ENCODE results near the gene SLC8A1.

SLC8A1 gene

DNA sequence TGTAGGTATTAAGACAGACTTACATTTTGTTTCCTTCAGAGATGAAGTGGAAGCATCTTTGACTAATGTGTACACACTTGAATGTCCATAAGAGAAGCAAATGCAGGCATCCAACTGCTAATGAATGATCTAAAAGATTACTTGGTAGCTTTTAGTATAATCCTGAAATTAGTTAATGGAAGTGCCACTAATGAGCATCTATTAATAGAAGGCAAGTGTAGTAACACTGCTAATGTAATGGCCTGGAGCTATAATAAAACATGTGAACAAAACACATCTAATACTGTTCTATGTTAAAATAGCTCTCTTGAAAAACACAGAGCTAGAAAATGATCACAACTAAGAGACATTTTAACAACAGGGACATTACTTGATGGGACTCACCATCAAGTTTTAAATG, 225.3 kb downstream of the SLC8A1 start:
- TF ChIP-seq GATA1 (IDR thresholded peaks at IDR 0.05; ENCODE audit: low read depth, low read length) (no peak), POLR2A (IDR thresholded peaks at IDR 0.05; ENCODE audit: low read length) (no peak)
- DNase-seq: no peak

DNA sequence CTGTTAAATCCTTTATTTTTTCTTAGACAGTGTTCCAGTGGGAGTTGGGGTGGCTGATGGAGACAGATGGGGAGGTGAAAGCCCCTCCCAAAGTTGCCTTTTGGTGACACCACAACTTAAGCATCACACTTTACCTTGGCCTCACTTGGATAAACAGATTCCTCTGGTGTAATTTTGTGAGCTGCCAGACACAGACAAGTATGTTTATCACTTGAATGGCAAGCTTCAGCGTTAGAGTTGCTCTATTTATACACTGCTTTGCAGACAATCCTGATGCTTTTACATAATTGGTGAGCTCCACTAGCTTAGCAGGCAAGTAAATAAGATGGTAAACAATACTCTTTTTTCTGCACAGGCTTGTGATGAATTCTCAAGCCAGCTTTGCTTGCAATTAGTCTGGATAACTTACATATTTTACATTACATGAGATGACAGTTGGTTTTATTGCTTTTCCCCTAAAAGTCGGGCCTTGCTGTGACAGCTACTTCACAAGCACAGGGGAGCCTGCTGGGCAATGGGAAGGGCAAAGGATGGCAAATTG, 226.2 kb downstream of the SLC8A1 start:
- DNase-seq: no peak
- no peak for TF ChIP-seq GATA1 (IDR thresholded peaks at IDR 0.05; ENCODE audit: low read depth, low read length)
- TF ChIP-seq POLR2A (IDR thresholded peaks at IDR 0.05; ENCODE audit: low read length): no peak

DNA sequence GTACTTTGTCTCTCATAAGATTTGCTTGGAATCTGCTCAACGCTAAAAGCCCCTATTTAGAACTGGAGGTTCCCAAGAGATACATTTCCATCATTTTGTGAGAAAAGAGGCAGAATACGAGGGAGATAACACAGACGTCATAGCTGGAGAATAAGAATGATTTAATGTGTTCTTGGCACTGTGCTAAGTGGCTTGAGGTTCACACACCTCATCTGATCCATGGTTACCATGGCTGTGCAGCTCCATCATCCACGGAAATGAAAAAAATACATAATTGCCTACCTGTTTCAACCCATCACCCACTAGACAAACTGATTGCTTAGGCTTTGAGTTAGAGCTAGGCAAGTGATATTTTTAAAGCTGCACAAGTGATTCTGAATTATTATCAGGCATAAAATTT, 227.6 kb downstream of the SLC8A1 start:
- TF ChIP-seq GATA1 (IDR thresholded peaks at IDR 0.05; ENCODE audit: low read depth, low read length): no peak
- no peak for TF ChIP-seq POLR2A (IDR thresholded peaks at IDR 0.05; ENCODE audit: low read length)
- DNase-seq: no peak

DNA sequence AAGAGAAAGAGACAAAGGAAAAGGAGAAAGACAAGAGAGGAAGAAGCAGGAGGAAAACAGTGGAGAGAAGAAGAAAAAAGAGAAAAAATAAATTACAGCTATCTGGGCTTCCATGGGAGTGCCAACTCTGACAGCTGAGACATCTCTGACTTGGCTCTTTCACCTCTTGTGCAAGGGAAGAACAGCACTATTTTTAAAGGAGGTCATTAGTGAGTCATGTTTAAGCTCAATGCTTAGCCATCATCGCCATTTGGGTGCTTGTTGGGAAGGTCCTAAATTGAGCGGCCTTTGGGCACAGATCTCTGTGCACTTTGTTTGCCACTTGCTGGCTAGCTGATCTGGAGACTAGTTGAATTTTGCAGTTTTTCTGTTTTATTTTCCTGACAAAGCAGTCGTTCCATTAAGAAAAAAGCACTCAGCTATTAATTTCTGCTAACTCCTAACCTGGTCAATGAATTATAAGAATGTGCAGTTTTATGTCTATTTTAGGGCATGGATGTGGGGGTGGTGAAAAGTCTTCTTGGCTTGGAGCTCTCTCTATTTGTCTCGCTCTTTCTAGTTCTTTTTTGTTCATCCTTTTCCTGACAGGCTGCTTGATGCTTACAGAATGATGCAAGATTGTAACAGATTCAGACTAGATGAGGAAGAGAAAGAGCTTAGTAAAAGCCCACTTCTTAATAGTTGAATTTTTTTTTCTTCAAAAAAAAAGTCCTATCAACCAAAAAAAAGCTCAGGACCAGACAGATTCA, 231.5 kb downstream of the SLC8A1 start:
- no peak for DNase-seq
- TF ChIP-seq GATA1 (IDR thresholded peaks at IDR 0.05; ENCODE audit: low read depth, low read length) (no peak), POLR2A (IDR thresholded peaks at IDR 0.05; ENCODE audit: low read length) (no peak)

DNA sequence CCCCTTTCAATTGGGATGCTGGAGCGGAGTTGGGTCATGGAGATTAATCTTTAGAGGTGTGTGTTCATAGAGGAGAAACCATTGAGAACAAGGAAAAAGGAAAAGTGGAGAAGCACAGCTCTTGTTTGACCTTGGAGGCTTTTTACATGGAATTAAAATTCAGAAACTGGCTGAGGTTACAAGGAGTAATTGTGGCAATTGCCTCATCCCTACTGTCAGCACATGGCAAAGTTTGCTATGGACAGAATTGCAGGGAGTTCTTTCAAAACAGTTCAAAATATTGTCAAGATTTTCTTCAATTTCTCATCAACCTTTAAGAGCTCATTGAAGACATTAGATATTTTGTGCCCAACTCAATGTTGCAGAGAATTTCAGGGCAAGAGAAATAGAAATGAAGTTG, 232.7 kb downstream of the SLC8A1 start:
- TF ChIP-seq POLR2A (IDR thresholded peaks at IDR 0.05; ENCODE audit: low read length) (no peak), GATA1 (IDR thresholded peaks at IDR 0.05; ENCODE audit: low read depth, low read length) (no peak)
- no peak for DNase-seq

DNA sequence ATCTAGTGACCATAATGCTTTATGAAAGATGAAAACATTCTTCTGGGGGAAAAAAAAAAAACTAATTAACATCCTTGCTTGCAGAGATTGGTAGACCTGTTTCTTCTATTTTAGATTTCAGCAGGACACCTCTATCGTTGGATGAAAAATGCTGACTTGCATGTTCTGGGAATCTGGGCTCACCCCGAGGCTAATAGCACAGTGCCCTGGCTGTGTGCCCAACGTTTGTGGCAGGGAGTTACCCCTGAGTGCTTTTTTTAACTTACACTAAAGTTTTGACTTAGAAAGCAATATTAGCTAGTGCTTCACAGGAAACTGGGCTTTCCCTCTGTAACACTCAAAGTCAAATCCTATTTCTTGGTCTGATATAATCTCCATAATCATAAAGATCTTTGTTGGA, 233.2 kb downstream of the SLC8A1 start:
- TF ChIP-seq POLR2A (IDR thresholded peaks at IDR 0.05; ENCODE audit: low read length): no peak
- TF ChIP-seq GATA1 (IDR thresholded peaks at IDR 0.05; ENCODE audit: low read depth, low read length): no peak
- DNase-seq: no peak

DNA sequence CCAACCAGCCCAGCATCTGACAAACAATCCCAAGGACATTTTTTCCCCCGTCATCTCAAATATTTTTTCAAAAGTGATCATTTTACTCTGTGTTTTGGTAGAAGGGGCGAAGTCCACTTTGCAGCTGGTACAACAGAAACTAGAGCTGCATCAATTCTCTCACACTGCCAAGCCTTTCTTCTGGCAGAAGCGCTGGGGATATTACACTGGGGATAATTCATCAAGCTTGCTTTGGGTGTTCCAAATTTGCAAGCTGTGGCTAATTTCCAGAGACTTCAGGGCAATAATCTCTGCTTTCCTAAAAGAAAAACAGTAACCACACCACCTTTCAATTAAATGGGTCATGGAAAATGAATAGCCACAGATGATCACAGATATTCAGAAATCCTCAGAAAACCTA, 238.3 kb downstream of the SLC8A1 start:
- no peak for DNase-seq
- TF ChIP-seq GATA1 (IDR thresholded peaks at IDR 0.05; ENCODE audit: low read depth, low read length) (no peak), POLR2A (IDR thresholded peaks at IDR 0.05; ENCODE audit: low read length) (no peak)

DNA sequence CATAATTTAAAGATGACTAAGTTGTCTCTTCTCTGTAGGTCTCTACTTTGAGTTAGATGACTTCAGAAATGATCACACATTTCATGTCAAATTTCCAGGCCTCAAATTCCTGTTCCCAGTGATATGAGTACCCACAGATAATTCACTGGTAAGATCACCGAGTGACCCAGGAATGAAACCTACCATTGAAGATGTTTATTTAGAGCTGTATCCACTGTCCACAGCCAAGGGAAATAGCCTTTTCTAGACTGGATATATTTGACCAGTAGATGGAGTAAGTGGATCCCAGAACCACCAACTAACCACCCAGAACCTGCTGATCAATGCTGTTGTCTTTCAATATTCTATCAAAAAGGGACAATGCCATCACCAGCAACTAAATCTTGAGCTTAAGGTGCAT, 238.8 kb downstream of the SLC8A1 start:
- no peak for TF ChIP-seq POLR2A (IDR thresholded peaks at IDR 0.05; ENCODE audit: low read length)
- no peak for TF ChIP-seq GATA1 (IDR thresholded peaks at IDR 0.05; ENCODE audit: low read depth, low read length)
- DNase-seq: no peak

DNA sequence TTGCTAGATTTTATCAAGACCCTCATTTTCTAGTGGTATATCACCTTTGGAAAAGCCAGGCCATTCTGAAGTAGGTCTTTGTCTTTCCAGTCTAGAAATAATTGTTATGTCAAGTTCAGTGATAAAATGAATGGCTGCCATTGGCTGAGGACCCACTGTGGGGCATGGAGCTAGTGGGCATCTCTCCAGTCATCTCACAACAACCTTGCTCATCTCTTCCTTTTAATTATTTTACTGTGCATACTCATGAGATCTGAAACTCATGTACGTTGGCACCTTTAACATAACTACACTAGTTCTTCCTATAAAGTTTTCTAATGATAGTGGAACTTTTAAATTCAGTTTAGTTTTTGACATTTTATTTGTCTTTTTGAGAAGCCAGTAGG, 240.9 kb downstream of the SLC8A1 start:
- no peak for TF ChIP-seq GATA1 (IDR thresholded peaks at IDR 0.05; ENCODE audit: low read depth, low read length)
- no peak for TF ChIP-seq POLR2A (IDR thresholded peaks at IDR 0.05; ENCODE audit: low read length)
- DNase-seq: no peak

DNA sequence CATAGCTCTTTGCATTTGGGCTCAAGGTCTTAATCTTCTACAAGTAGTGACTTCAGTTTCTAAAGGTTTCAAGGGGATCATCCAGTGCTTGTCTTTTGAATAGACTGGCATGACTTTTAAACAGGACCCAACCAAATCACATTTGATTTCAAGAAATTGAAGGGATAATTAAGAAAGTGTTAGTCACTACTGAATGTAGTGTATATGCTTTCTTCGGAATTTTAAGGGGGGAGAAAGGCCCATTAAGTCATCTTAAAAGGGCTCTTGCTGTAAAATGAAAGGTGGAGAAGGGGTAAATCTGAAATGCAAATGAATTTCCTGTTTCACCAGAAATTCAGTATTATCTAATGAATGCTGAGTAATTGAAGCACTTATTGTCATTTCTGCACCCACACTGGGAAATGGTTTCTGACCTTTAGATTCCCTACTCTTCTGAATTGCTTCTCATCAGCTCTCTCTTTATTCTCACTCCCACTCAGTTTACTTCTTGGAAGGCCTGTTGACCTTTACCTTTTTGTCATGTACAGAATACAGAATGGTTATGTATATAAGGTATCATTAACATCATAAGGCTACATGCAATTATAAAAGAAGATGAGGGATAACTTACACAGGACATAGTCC, 241.4 kb downstream of the SLC8A1 start:
- TF ChIP-seq POLR2A (IDR thresholded peaks at IDR 0.05; ENCODE audit: low read length) (no peak), GATA1 (IDR thresholded peaks at IDR 0.05; ENCODE audit: low read depth, low read length) (no peak)
- DNase-seq: no peak

DNA sequence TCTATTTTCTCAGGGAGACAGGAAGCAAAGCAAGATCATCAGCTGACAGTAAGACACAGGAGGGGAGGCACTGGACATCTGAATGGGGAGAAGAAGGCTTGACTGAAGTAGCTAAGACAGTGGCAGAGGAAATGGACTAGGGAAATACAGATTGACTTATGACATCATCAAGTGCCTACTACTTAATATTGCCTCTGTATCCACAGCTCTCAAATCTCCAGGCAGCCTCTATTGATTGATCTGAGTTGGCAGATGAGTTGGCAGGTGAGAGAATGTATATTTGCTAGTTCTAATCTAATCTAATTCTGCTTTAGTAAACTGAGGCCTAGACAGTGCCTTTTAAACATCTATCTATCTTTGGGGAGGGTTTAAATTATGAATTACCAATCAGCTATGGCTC, 242.1 kb downstream of the SLC8A1 start:
- TF ChIP-seq POLR2A (IDR thresholded peaks at IDR 0.05; ENCODE audit: low read length) (no peak), GATA1 (IDR thresholded peaks at IDR 0.05; ENCODE audit: low read depth, low read length) (no peak)
- DNase-seq: no peak

DNA sequence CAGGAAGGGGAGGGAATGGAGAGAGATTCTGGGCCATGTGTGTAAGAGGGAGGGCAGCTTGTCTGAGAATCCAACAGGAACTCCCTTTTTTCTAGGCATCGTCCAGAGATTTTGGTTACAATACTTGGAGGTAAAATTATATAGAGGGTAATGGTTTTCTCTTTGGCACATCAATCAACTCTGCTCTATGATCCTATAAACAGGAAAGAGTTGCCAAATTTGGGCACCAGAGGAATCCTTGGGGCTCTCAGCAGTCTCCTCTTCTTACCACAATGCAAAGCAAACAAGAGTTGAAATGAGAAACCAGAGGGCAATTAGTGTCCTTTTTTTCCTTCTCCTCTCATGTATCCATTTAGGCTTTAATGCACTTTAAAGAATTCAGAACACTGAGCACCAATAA, 243.4 kb downstream of the SLC8A1 start:
- no peak for TF ChIP-seq GATA1 (IDR thresholded peaks at IDR 0.05; ENCODE audit: low read depth, low read length)
- TF ChIP-seq POLR2A (IDR thresholded peaks at IDR 0.05; ENCODE audit: low read length): no peak
- no peak for DNase-seq

DNA sequence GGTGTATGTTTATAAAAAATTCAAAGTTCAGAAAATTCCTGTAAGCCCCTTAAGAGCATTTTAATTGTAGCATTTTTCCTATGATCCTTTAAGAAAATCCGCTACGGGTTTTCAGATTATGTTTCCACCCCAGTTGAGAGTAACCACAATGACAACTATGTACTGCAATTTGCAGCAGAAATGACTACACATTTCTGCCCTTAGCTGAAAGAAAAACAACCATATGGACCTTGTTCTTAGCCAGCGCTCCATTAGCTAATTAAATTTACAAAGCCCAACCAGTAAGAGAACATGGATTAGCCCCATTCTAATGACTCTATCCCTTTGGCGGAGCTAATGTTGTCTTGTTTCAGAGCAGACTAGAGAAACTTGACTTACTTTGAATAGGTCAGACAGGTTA, 247.6 kb downstream of the SLC8A1 start:
- DNase-seq: no peak
- TF ChIP-seq GATA1 (IDR thresholded peaks at IDR 0.05; ENCODE audit: low read depth, low read length): no peak
- TF ChIP-seq POLR2A (IDR thresholded peaks at IDR 0.05; ENCODE audit: low read length): no peak

DNA sequence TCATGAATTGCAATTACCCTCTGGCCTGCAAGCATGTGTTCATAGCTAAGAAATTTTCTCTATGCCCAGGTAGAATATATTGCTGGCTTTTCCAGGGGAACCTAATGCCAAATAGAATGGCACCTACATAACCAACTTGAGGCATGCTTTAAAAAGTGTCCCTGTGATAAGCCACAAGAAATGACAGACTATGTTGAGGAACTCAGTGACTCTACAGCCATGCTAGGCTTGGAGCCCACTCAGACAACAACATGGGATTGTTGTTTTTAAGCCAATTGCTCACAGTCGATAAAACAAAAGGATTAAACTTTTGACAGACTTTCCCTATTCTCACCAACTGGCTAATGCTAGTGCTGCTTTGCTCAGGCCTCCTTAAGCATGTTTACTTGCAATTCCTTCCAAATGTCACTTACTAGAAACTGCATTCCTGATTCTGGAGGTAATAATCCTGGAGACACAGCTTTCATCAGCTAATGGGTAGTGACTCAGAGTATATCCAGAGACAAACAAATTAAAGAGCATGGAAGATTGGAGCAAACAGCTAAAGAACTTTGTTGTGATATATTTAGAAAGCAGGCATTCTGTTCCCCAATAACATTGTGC, 249.0 kb downstream of the SLC8A1 start:
- no peak for DNase-seq
- TF ChIP-seq GATA1 (IDR thresholded peaks at IDR 0.05; ENCODE audit: low read depth, low read length): no peak
- TF ChIP-seq POLR2A (IDR thresholded peaks at IDR 0.05; ENCODE audit: low read length): no peak

DNA sequence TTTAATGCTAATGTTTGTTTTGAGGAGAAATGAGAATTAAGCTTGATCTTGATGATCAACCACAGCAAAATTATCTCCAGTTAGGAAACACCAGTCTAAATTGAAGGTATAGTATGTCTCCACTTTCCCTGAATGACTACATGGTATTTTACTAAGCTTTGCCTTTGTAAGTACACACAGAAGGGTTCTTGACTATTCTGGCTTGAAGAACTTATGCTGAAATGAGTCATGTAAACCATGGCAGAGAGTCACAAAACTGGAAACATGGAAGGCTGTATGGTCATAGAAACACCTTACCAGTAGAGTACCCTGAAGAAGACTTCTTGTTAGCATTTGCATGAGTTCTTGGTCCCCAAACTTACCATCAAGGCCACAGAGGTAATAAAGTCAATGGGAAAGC, 250.5 kb downstream of the SLC8A1 start:
- no peak for DNase-seq
- TF ChIP-seq GATA1 (IDR thresholded peaks at IDR 0.05; ENCODE audit: low read depth, low read length) (no peak), POLR2A (IDR thresholded peaks at IDR 0.05; ENCODE audit: low read length) (no peak)

Measured in erythroblast (primary cell).